NCI-H2107 (cell line): ENCODE data around the gene GPR89A.
A peak's percentile ranks its signal among the peaks of the same experiment; 100 is the strongest.
"Not testable (repeated sequence)": the region's sequence is repeated elsewhere in the genome, so short reads cannot be mapped to it uniquely, and the experiment has no call there.

ENCODE experiments used
- DNase-seq: peaks from one replicate; lab custom pipeline; 2025; lab: John Stamatoyannopoulos, UW

GPR89A gene

GRCh38 chr1:145607833-145608733 is at the start of gene GPR89A:
TSS of gene GPR89A (plus strand) at chr1:145607988. CDS start at chr1:145608134, 146 bp downstream.
- peak; percentile 88 for DNase-seq

GRCh38 chr1:145586820-145587219 is 21.0 kb upstream of the GPR89A start:
- DNase-seq, result not testable (repeated sequence)

GRCh38 chr1:145590806-145591205 is 17.0 kb upstream of the GPR89A start:
- DNase-seq, result not testable (repeated sequence)

GRCh38 chr1:145592347-145592746 is 15.4 kb upstream of the GPR89A start:
- DNase-seq, result not testable (repeated sequence)

- DNase-seq, result not testable (repeated sequence)
These were observed 12.4 kb upstream of the GPR89A start for GRCh38 chr1:145595421-145595820.

GRCh38 chr1:145596236-145596635 is 11.6 kb upstream of the GPR89A start:
- not testable (repeated sequence) for DNase-seq

GRCh38 chr1:145599426-145599825 is 8.4 kb upstream of the GPR89A start:
- DNase-seq, result not testable (repeated sequence)

GRCh38 chr1:145601593-145601992 is 6.2 kb upstream of the GPR89A start:
- DNase-seq, result no peak

GRCh38 chr1:145606840-145607239 is 948 bp upstream of the GPR89A start:
- DNase-seq, result not testable (repeated sequence)

GRCh38 chr1:145607289-145607688 is 499 bp upstream of the GPR89A start:
- DNase-seq, result not testable (repeated sequence)

- DNase-seq, result not testable (repeated sequence)
These were observed 3.0 kb downstream of the GPR89A start for GRCh38 chr1:145610744-145611143.

GRCh38 chr1:145620073-145620472 is 12.3 kb downstream of the GPR89A start:
- not testable (repeated sequence) for DNase-seq

- DNase-seq, result not testable (repeated sequence)
These were observed 14.4 kb downstream of the GPR89A start for GRCh38 chr1:145622177-145622576.

GRCh38 chr1:145636237-145636636 is 28.4 kb downstream of the GPR89A start:
- DNase-seq, result not testable (repeated sequence)

GRCh38 chr1:145641886-145642285 is 34.1 kb downstream of the GPR89A start:
- not testable (repeated sequence) for DNase-seq

GRCh38 chr1:145643990-145644389 is 36.2 kb downstream of the GPR89A start:
- DNase-seq, result not testable (repeated sequence)

GRCh38 chr1:145656245-145656943 is 48.6 kb downstream of the GPR89A start:
- not testable (repeated sequence) for DNase-seq

- DNase-seq, result peak; percentile 2
These were observed 54.7 kb downstream of the GPR89A start for GRCh38 chr1:145662502-145662901.

- DNase-seq, result not testable (repeated sequence)
These were observed 57.2 kb downstream of the GPR89A start for GRCh38 chr1:145665015-145665414.

GRCh38 chr1:145670995-145671745 is 63.4 kb downstream of the GPR89A start:
- not testable (repeated sequence) for DNase-seq

- not testable (repeated sequence) for DNase-seq
These were observed 65.4 kb downstream of the GPR89A start for GRCh38 chr1:145673217-145673616.

- not testable (repeated sequence) for DNase-seq
These were observed 77.1 kb downstream of the GPR89A start for GRCh38 chr1:145684858-145685257.
